DOHH2 (cell line): ENCODE data around the gene ARF1.

Source experiments
- EZH2phosphoT487 ChIP-seq: fragments of 200-600 bp; sonication (generic); IDR thresholded peaks from 2 replicates; pipeline ENCODE4 v1.6.1; 2017; ENCODE audit warnings: borderline replicate concordance, mild to moderate bottlenecking, antibody characterized with exemption, low read length, moderate library complexity, mixed read lengths
- TF ChIP-seq, protein P1 (sequence below): fragments of 200-600 bp; sonication (generic); IDR thresholded peaks from one replicate; pipeline ENCODE4 v1.5.1; 2014; ENCODE audit warnings: antibody characterized with exemption, mild to moderate bottlenecking, low read depth, low read length; ENCODE audit not compliant: poor library complexity, severe bottlenecking

DNA sequence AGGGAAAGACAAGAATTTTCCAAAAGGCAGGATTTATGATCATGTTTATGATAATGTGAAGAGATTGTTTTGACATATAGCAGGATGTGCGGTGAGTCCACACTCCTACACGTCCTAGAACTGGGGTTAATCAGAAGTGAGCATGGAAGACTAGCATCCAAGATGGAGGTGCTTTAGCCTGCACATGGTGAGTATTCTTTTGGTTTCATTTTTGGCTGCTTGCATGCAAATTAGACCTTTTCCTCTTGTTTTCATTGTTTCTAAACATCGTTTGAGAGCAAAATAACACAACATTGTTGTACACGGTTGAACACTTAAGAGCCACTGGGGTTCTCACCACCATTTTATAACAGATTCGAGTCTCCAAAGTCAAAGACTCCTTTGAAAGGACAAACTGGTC lies 42.7 kb downstream of the ARF1 start:
- TF ChIP-seq, protein P1, sequence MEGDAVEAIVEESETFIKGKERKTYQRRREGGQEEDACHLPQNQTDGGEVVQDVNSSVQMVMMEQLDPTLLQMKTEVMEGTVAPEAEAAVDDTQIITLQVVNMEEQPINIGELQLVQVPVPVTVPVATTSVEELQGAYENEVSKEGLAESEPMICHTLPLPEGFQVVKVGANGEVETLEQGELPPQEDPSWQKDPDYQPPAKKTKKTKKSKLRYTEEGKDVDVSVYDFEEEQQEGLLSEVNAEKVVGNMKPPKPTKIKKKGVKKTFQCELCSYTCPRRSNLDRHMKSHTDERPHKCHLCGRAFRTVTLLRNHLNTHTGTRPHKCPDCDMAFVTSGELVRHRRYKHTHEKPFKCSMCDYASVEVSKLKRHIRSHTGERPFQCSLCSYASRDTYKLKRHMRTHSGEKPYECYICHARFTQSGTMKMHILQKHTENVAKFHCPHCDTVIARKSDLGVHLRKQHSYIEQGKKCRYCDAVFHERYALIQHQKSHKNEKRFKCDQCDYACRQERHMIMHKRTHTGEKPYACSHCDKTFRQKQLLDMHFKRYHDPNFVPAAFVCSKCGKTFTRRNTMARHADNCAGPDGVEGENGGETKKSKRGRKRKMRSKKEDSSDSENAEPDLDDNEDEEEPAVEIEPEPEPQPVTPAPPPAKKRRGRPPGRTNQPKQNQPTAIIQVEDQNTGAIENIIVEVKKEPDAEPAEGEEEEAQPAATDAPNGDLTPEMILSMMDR: no peak
- no peak for TF ChIP-seq EZH2phosphoT487
